ENCODE results near the gene RPL10A.

GRCh38 chr6:35511562-35511941 lies 43.4 kb downstream of the RPL10A start:
- TF ChIP-seq, protein P1, sequence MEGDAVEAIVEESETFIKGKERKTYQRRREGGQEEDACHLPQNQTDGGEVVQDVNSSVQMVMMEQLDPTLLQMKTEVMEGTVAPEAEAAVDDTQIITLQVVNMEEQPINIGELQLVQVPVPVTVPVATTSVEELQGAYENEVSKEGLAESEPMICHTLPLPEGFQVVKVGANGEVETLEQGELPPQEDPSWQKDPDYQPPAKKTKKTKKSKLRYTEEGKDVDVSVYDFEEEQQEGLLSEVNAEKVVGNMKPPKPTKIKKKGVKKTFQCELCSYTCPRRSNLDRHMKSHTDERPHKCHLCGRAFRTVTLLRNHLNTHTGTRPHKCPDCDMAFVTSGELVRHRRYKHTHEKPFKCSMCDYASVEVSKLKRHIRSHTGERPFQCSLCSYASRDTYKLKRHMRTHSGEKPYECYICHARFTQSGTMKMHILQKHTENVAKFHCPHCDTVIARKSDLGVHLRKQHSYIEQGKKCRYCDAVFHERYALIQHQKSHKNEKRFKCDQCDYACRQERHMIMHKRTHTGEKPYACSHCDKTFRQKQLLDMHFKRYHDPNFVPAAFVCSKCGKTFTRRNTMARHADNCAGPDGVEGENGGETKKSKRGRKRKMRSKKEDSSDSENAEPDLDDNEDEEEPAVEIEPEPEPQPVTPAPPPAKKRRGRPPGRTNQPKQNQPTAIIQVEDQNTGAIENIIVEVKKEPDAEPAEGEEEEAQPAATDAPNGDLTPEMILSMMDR (IDR thresholded peaks at IDR 0.05) = no peak
- no peak for TF ChIP-seq POLR2A (IDR thresholded peaks at IDR 0.05)

Measured in tibial nerve (tissue), 3 donors.